Endothelial cell of umbilical vein (primary cell): ENCODE data around the gene NRGN. TPM values are rescaled to one million over a fixed set of nuclear protein-coding genes. Genes with fewer than 3 reads are reported as not detected.
A peak's percentile ranks its signal among the peaks of the same experiment; 100 is the strongest.

Experiments
- BruUV-seq: library from RNA; stranded (reverse); fragments of 400-500 nt; replicated peaks from 2 replicates; lab custom pipeline; 2021; lab: Mats Ljungman, UMichigan
- CTCF ChIA-PET: fragments of 300-600, 350-600 bp; sonication (Branson Sonifier 250); formaldehyde crosslinking; loops from one replicate; lab custom pipeline; 2021; ENCODE audit warnings: antibody characterized with exemption, inconsistent platforms; lab: Charles Lee
- POLR2A ChIA-PET: fragments of 300-600, 350-600 bp; sonication (Branson Sonifier 250); formaldehyde crosslinking; loops from one replicate; lab custom pipeline; 2021; ENCODE audit warnings: antibody characterized with exemption, inconsistent platforms; lab: Charles Lee
- DNase-seq: peaks from one replicate; pipeline ENCODE4 v3.0.0-alpha.2; 2011; ENCODE audit warnings: low read depth, low spot score
- FAIRE-seq: peaks from 2 replicates; lab custom pipeline; 2011; peaks lifted over from hg19 to GRCh38; lab: Jason Lieb, UNC
- H2AFZ ChIP-seq: 2 replicates; pipeline ENCODE4 v1.6.0; 2012; ENCODE audit warnings: low read depth, low read length, control low read depth, inconsistent platforms
- H3K27ac ChIP-seq: 2 replicates; pipeline ENCODE4 v1.5.1; 2011; ENCODE audit warnings: low read depth, mild to moderate bottlenecking, control low read depth, low read length, moderate library complexity; ENCODE audit not compliant: insufficient read depth
- H3K27me3 ChIP-seq, 2 experiments: 2 replicates each; pipeline versions ENCODE4 v1.6.0 to v1.6.1; 2011; ENCODE audit warnings: low read length in 2 of 2, mixed read lengths in 1 of 2; ENCODE audit not compliant: control insufficient read depth in 2 of 2, insufficient read depth in 2 of 2
- H3K36me3 ChIP-seq, 2 experiments: 2 replicates in 1 of 2; 3 replicates in 1 of 2; pipeline ENCODE4 v1.5.1; 2011; ENCODE audit warnings: low read length in 2 of 2, mild to moderate bottlenecking in 1 of 2, moderate library complexity in 1 of 2; ENCODE audit not compliant: control insufficient read depth in 2 of 2, insufficient read depth in 2 of 2; ENCODE audit errors: extremely low read depth in 1 of 2
- H3K4me1 ChIP-seq: 3 replicates; pipeline ENCODE4 v1.5.1; 2011; ENCODE audit warnings: mild to moderate bottlenecking, low read length; ENCODE audit not compliant: control insufficient read depth, insufficient read depth; ENCODE audit errors: extremely low read depth
- H3K4me2 ChIP-seq: 2 replicates; pipeline ENCODE4 v1.6.1; 2011; ENCODE audit warnings: low read length, control low read depth, mixed read lengths; ENCODE audit not compliant: insufficient read depth
- H3K4me3 ChIP-seq, 3 experiments: fragments of 200-600 bp in 1 of 3; sonication (generic), shearing (Covaris generic) in 1 of 3; replicated peaks in 1 of 3; 2 replicates each; pipeline ENCODE4 v1.5.1; 2011 to 2016; ENCODE audit warnings: control low read depth in 3 of 3, low read length in 3 of 3, mild to moderate bottlenecking in 2 of 3, inconsistent platforms in 1 of 3, low read depth in 1 of 3, moderate library complexity in 1 of 3; ENCODE audit not compliant: insufficient read depth in 1 of 3
- H3K79me2 ChIP-seq: 2 replicates; pipeline ENCODE4 v1.6.0; 2012; ENCODE audit warnings: low read length, inconsistent platforms; ENCODE audit not compliant: control insufficient read depth, insufficient read depth
- H3K9ac ChIP-seq: replicated peaks from 2 replicates; pipeline ENCODE3; 2011; ENCODE audit warnings: low read length, control low read depth; ENCODE audit not compliant: insufficient read depth; ENCODE audit errors: extremely low read depth
- H3K9me1 ChIP-seq: replicated peaks from 3 replicates; pipeline ENCODE4 v1.6.0; 2011; ENCODE audit warnings: mild to moderate bottlenecking, low read length; ENCODE audit not compliant: control insufficient read depth, insufficient read depth; ENCODE audit errors: extremely low read depth
- H3K9me3 ChIP-seq: replicated peaks from 2 replicates; pipeline ENCODE4 v1.5.1; 2012; ENCODE audit warnings: low read length, inconsistent platforms; ENCODE audit not compliant: control insufficient read depth, insufficient read depth
- H4K20me1 ChIP-seq: replicated peaks from 2 replicates; pipeline ENCODE3; 2011; ENCODE audit warnings: mild to moderate bottlenecking, low read length; ENCODE audit not compliant: control insufficient read depth, insufficient read depth; ENCODE audit errors: extremely low read depth
- CTCF ChIP-seq, 2 donors: IDR thresholded peaks; 1 replicate in 1 of 2; 2 replicates in 1 of 2; pipeline ENCODE4 v1.5.1; 2011; ENCODE audit warnings: low read length in 2 of 2, mild to moderate bottlenecking in 2 of 2, moderate library complexity in 2 of 2, control low read depth in 1 of 2, inconsistent platforms in 1 of 2, low read depth in 1 of 2; ENCODE audit not compliant: insufficient read depth in 1 of 2; ENCODE audit errors: extremely low read depth in 1 of 2
- EZH2 ChIP-seq: IDR thresholded peaks from 2 replicates; pipeline ENCODE4 v1.6.1; 2012; ENCODE audit warnings: borderline replicate concordance, low read depth, mild to moderate bottlenecking, moderate library complexity, low read length, inconsistent platforms; ENCODE audit not compliant: severe bottlenecking
- FOS ChIP-seq: IDR thresholded peaks from 2 replicates; pipeline ENCODE4 v1.6.1; 2011; ENCODE audit warnings: mild to moderate bottlenecking, low read length, moderate library complexity, borderline replicate concordance; ENCODE audit not compliant: insufficient read depth
- GATA2 ChIP-seq: IDR thresholded peaks from 2 replicates; pipeline ENCODE4 v1.7.0; 2011; ENCODE audit warnings: low read depth, mild to moderate bottlenecking, moderate library complexity, mixed read lengths, low read length; ENCODE audit not compliant: insufficient read length, insufficient read depth
- JUN ChIP-seq: IDR thresholded peaks from 2 replicates; pipeline ENCODE4 v1.6.1; 2011; ENCODE audit warnings: borderline replicate concordance, low read depth; ENCODE audit not compliant: insufficient read length, insufficient read depth
- MAX ChIP-seq: IDR thresholded peaks from 2 replicates; pipeline ENCODE4 v1.6.1; 2011; ENCODE audit not compliant: insufficient read depth, insufficient read length
- MYC ChIP-seq: IDR thresholded peaks from one replicate; pipeline ENCODE4 v1.6.1; 2011; ENCODE audit warnings: mild to moderate bottlenecking, low read depth, low read length
- POLR2A ChIP-seq: IDR thresholded peaks from 2 replicates; pipeline ENCODE4 v1.6.1; 2012; ENCODE audit warnings: low read depth, mild to moderate bottlenecking, control low read depth, low read length
- POLR2AphosphoS5 ChIP-seq: IDR thresholded peaks from 2 replicates; pipeline ENCODE4 v1.6.1; 2012; ENCODE audit warnings: low read depth, mild to moderate bottlenecking, control low read depth, low read length, moderate library complexity; ENCODE audit not compliant: insufficient read depth
- dilution Hi-C: fragments of 300-500 bp; cut with MboI; formaldehyde crosslinking; loops from one replicate; pipeline ENCODE4 v1.15.0; 2019; ENCODE audit warnings: low sequenced_read_pairs; ENCODE audit not compliant: extremely low pct_ligation_motif_present
- intact Hi-C: fragments of 100-400 bp; cut with micrococcal nuclease; formaldehyde crosslinking; loops from one replicate; pipeline ENCODE4 v1.10.0; 2022
- polyA plus RNA-seq, 4 experiments: library from polyadenylated mRNA; depleted of rRNA in 3 of 4; stranded (reverse) in 3 of 4; unstranded in 1 of 4; fragments of >200 nt; gene quantifications; 2 replicates each; pipeline versions ENCODE4 v1.2.1 to v1.2.3, GENCODE V29; 2011 to 2012; ENCODE audit warnings: missing spikeins in 1 of 4
- total RNA-seq: library from RNA; stranded (reverse); gene quantifications from 2 replicates; pipeline ENCODE4 v1.2.3, GENCODE V29; 2021

NRGN gene
- total and polyA plus RNA-seq, 2 donors (not counting 3 experiments of a cell fraction or from before 2014, with no cell fraction given): 29.1 to 33.5 TPM

GRCh38 chr11:124748100-124748418 lies 8.3 kb downstream of the NRGN start:
- H3K4me3 ChIP-seq: no peak overlapping the region
- no peaks in the 10 kb centered on the region for H4K20me1 ChIP-seq
- dilution Hi-C loops: no loop called here
- POLR2A ChIA-PET: interaction anchor here (1.1 to 5.0 kb wide), 2 partner anchors 11 to 78 kb away, joined by 3 to 67 read pairs; no protein-coding TSS in a partner anchor
- H2AFZ ChIP-seq: no peak overlapping the region
- intact Hi-C loops: loop anchor here (1.0 kb wide), 1 partner anchor 11 kb away; no protein-coding TSS in a partner anchor
- no peak for TF ChIP-seq POLR2AphosphoS5
- no peaks in the 10 kb centered on the region for H3K27me3 ChIP-seq
- H3K4me1 ChIP-seq: peaks cover 41% of the 10 kb centered on the region
- BruUV-seq: no TSS peak
- H3K9me3 ChIP-seq: no peaks in the 10 kb centered on the region
- no peak for DNase-seq
- CTCF ChIA-PET: interaction anchor here (0.9 to 16.9 kb wide), 10 partner anchors 8 to 118 kb away, joined by 3 to 301 read pairs (median 6); partner anchors contain the start of genes ESAM, NRGN, SIAE and SPA17
- H3K4me2 ChIP-seq: peak overlapping the region; percentile 15
- H3K79me2 ChIP-seq: no peaks in the 10 kb centered on the region
- no peaks in the 10 kb centered on the region for H3K9me1 ChIP-seq
- peak overlapping the region; percentile 70 for H3K27ac ChIP-seq
- H3K36me3 ChIP-seq: peaks cover 3 to 5% of the 10 kb centered on the region in 2 experiments
- FAIRE-seq: no peak
- no peak overlapping the region for H3K9ac ChIP-seq

GRCh38 chr11:124748481-124749343 lies 9.0 kb downstream of the NRGN start:
- peaks cover 47% of the 10 kb centered on the region for H3K4me1 ChIP-seq
- no TSS peak for BruUV-seq
- dilution Hi-C loops (no loop called here), intact Hi-C loops (loop anchor here (1.0 kb wide), 1 partner anchor 11 kb away; no protein-coding TSS in a partner anchor)
- DNase-seq (peak; percentile 88), FAIRE-seq (peak; percentile 99)
- no peaks in the 10 kb centered on the region for H3K27me3 ChIP-seq
- no peak overlapping the region for H2AFZ ChIP-seq
- H3K27ac ChIP-seq: peak overlapping the region; percentile 72
- H3K9me3 ChIP-seq: no peaks in the 10 kb centered on the region
- H3K79me2 ChIP-seq: no peaks in the 10 kb centered on the region
- H3K9ac ChIP-seq: peak overlapping the region; percentile 37
- ChIA-PET POLR2A (interaction anchor here (0.9 to 5.0 kb wide), 3 partner anchors 10 to 79 kb away, joined by 3 to 67 read pairs (median 6); no protein-coding TSS in a partner anchor), CTCF (interaction anchor here (0.9 to 16.9 kb wide), 12 partner anchors 9 to 127 kb away, joined by 3 to 301 read pairs (median 6); partner anchors contain the start of genes ESAM, NRGN, SIAE and SPA17)
- no peaks in the 10 kb centered on the region for H3K9me1 ChIP-seq
- H3K4me3 ChIP-seq: no peak overlapping the region
- H4K20me1 ChIP-seq: no peaks in the 10 kb centered on the region
- peaks cover 8 to 12% of the 10 kb centered on the region in 2 experiments for H3K36me3 ChIP-seq
- TF ChIP-seq MYC (peak; percentile 32), MAX (no peak), POLR2AphosphoS5 (peak; percentile 84), CTCF (IDR thresholded peaks at IDR 0.05; ENCODE audit: extremely low read depth in 1 of 2, insufficient read depth in 1 of 2, low read depth in 1 of 2, low read length in 2 of 2) (no peak), POLR2A (peak; percentile 16), FOS (peak; percentile 88), EZH2 (no peak), JUN (peak; percentile 63), GATA2 (peak; percentile 41)
- peak overlapping the region; percentile 26 for H3K4me2 ChIP-seq
